ENCODE measurements around the gene LMO7.

Gene LMO7

DNA sequence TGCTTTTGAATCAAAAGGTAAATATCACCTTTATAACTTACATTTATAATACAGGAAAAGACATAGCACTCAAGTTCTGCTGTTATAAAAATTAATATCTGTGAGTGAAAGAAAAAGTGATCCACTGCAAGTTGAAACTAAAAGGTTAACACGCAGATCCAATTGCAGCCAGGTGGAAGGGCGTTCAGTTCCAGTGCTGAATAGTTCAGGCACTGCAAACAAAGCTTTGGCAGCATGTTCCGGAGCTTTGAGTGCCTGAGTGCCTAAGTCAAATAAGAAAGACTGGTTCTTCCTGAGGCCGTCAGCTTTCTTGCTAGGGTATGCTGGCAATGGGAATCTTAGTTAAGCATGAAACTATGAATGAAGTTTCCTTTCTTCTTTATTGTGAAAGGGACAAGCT is 200.3 kb downstream of the LMO7 start:
- DNase-seq (ENCODE audit: low read depth in 1 of 2, low spot score in 1 of 2) = no peak

DNA sequence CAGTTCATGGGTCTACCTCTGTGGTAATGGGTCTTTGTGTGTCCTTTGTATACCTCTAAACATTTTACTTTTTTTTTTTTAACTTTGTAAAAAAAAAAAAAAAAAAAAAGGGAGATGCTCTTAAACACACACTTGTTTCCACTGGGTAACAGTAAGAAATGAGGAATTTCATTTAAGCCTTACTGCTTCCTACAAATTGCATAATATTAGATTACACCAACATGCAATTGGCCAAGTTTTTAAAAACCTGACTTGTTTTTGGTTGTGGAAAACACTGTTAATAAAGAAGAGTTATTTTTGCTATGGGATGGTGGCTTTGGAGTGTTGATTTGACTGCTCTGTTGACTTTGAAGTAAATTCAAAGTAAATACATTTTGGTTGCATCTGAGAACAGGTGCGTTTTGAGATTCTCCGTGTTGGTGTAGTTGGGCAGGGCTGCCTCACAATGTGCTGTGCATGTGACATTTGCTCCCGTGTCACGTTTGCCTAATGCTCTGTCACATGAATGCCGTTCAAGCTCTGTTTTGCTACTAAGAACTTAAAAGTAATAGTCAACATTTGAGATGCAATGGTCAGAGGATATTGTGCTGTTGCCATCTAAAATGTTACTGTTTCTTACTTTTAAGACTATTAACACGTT is 202.4 kb downstream of the LMO7 start:
- no peak for DNase-seq (ENCODE audit: low read depth in 1 of 2, low spot score in 1 of 2)

DNA sequence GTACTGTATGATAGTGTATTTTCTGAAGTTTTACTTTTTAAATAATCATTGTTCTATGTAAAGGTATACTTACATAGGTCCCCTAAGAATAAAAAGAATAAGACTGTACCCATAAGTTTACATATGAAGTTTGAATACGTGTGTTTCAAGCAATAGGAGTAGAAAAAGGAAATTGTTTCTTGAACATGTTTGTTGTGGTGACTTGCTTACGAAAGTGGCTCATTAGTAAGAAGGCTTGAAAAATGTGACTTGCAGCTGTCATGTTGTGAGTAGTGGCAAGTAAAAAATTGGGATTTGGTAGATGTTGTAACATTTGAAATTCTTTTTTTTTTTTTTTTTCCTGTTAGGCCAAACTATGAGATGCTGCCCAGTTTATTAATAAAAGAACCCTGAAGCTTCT is 203.3 kb downstream of the LMO7 start:
- no peak for DNase-seq (ENCODE audit: low read depth in 1 of 2, low spot score in 1 of 2)

DNA sequence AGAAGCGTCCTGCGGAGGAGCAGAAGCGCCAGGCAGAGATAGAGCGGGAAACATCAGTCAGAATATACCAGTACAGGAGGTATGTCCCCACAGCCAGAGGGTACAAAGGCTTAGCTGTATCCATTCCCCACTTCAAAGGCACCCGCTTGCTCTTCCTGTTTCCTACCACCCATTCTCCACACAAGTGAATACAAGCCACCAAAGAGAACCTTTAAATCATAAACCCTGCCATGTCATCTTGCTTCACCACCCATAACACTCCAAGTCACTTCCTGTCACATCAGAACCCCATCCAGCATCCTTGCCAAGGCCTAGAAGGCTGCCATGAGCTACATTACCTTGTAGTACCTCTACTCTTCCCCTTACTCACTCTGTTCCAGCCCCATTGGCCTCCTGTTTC is 205.8 kb downstream of the LMO7 start:
- DNase-seq (ENCODE audit: low read depth in 1 of 2, low spot score in 1 of 2) = no peak

DNA sequence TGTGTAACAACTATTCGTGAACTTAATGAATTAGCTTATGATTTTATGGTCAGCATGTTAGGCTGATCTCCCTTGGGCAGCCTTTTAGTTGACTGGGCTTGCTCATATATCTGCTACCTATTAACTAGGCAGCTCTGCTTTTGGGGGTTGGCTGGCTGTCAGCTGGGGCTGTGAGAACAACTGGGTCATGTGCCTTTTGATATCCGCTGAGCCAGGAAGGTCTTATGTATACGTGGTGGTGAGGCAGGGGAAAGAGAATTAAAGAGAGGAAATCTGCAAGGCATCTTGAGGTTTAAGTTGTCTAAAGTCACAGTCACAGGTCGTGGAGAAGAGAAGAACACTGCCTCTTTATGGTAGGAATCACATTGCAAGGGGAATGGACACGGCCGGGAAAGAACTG is 206.9 kb downstream of the LMO7 start:
- no peak for DNase-seq (ENCODE audit: low read depth in 1 of 2, low spot score in 1 of 2)

DNA sequence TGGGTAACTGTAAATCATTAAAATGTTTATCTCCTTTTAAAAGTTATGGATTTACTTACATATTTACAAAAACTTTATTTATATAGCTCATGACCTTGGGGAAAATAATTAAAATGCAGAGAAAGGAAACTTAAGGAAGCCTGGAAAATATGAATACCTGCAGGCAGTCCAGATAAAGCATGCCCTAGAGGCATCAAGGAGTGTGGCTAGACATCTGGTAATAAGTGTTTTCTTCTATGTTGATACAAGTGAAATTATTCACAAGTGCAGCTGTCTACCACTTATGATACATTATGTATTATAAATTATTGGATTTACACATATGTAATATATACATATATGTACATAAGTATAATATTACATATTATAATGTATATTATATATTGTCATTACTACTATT is 207.9 kb downstream of the LMO7 start:
- DNase-seq (ENCODE audit: low read depth in 1 of 2, low spot score in 1 of 2) = no peak

DNA sequence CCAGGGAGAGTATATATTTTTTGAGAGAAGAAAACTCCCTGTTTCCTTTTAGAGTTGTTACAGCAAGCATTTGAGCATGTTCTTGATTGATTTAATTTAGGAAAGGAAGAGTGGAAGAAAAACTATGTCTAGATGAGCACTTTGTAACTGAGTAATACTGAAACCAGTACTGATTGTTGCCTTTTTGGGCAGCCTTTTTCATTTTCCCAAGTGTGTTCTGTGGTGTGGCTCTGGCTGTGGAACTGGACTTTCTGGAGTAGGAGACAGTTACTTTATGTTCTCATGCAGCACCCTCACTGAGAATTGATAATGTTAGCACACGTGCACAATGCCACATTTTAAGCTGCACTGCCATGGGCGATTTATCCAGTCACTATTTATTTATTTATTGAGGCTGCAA is 211.5 kb downstream of the LMO7 start:
- no peak for DNase-seq (ENCODE audit: low read depth in 1 of 2, low spot score in 1 of 2)

DNA sequence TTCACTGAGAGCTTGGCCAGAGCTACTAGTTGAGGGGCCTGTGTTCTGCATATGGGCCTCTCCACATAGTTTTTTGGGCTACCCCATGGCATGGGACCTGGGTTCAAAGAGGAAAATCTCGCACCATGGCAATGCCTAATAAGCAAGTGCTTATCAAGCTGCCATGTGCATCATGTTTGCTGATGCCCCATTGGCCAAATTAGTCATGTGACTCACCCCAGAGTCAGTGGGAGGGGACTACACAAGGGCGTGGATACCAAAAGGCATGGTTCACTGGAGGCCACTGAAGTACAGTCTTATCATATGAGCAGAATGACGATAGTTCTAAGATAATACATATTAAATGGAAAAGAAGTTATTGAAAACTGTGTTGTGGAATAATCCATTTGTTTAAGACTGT is 214.8 kb downstream of the LMO7 start:
- DNase-seq (ENCODE audit: low read depth in 1 of 2, low spot score in 1 of 2) = no peak

DNA sequence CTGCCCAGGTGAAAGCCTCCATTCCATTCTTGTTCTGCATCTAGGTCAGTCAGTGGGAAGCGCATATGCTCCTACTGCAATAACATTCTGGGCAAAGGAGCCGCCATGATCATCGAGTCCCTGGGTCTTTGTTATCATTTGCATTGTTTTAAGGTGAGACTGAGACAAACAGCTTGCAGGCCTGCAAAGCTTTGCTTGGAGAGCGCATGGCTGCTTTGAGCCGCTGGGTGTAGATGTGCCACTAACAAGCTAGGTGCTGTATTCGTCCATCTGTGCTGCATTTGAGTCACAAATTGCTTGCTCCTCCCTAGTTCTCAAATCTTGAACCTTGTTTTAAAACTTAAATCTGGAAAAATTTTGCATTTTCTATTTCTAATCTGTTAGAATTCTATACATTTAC is 219.1 kb downstream of the LMO7 start:
- no peak for DNase-seq (ENCODE audit: low read depth in 1 of 2, low spot score in 1 of 2)

DNA sequence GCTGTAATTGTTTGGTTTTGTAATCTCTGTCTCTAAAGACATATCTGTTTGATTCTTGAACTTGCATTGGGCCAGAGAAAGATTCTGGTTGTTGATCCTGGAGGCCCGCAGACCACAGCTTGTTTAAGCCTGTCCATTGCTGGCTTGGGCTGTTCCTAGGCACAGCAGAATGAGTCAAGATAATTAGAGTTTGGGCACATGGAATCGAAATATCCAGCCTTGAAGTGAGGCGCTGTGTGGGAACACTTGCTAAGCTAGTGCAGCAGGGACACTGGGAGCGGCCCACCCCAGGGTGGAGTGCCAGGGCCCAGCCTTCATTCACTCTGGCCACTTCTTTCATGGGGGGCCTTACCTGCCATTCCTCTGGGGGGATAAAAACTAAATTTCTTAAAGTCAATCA is 219.7 kb downstream of the LMO7 start:
- no peak for DNase-seq (ENCODE audit: low read depth in 1 of 2, low spot score in 1 of 2)

DNA sequence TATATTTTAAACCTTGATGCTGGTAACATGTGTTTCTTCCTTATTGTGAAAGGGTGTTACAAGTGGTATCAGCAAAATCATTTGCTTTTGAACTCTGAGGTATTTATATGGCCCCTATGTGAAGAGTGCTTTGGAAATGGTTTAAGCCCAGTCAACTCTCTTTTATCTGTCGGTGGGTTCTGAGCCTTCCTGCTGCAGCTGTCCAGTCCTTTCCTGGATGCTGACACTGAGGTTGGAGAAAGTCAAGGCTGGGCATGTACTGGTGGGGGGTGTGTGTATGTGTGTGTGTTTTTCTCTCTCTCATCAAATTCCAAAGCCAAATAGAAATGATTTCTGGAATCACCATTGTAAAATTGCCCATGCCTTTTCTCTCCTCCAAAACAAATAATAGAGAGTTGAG is 221.2 kb downstream of the LMO7 start:
- DNase-seq (ENCODE audit: low read depth in 1 of 2, low spot score in 1 of 2) = no peak

DNA sequence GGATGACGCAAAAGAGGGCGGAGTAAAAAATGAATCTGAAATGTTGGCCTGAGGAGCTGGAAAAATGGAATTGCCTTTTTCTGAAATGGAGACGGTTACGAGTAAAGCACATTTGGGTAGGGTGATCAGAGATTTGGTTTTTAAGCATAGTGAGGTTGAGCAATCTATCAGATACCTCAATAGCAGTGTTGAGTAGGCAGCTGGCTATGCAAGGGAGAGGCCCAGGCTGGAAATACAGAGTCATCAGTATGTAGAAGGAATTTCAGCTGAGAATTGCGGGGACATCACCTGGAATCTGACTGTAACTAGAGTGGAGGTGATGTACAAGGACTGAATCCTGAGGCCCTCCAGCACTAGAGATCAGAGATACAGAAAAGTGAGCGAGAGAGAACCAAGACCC is 224.8 kb downstream of the LMO7 start:
- DNase-seq (ENCODE audit: low read depth in 1 of 2, low spot score in 1 of 2) = no peak

DNA sequence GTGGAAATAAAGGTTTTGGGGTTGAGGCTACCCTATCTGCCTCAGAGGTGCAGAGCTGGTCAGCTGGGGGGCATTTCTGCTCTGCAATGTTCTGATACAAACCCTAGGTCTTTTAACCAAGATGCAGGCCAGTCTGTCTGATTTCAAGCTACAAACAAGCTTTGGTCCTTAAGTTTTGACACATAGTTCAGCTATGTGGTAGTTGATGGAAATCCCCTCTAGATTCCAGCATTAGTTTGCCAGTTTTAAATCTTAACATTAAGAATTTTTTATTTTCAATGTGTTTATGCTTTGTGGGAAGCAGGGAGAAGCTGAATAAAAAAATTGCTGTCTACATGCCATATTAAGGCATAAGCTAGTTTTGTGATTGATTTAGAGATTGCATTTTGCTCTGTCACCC is 225.7 kb downstream of the LMO7 start:
- no peak for DNase-seq (ENCODE audit: low read depth in 1 of 2, low spot score in 1 of 2)

DNA sequence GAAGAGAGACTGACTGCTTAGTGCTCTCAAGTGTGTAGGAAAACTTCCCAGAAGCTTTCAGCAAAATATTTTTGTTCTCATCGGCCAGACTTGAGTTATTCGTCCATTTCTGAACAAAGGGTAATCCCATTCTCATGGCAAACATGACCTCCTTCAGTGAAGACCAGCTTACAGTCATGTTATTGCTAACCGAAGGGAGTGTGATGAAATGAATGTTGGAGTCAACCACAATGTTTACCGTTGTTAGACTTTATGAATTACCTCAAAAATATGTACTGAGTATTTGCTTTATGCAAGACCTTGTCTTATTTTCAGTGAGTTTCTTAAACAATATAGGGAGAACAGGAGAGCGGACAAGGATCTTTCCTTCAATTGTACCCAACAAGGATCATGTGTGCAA is 228.6 kb downstream of the LMO7 start:
- DNase-seq (ENCODE audit: low read depth in 1 of 2, low spot score in 1 of 2) = no peak

DNA sequence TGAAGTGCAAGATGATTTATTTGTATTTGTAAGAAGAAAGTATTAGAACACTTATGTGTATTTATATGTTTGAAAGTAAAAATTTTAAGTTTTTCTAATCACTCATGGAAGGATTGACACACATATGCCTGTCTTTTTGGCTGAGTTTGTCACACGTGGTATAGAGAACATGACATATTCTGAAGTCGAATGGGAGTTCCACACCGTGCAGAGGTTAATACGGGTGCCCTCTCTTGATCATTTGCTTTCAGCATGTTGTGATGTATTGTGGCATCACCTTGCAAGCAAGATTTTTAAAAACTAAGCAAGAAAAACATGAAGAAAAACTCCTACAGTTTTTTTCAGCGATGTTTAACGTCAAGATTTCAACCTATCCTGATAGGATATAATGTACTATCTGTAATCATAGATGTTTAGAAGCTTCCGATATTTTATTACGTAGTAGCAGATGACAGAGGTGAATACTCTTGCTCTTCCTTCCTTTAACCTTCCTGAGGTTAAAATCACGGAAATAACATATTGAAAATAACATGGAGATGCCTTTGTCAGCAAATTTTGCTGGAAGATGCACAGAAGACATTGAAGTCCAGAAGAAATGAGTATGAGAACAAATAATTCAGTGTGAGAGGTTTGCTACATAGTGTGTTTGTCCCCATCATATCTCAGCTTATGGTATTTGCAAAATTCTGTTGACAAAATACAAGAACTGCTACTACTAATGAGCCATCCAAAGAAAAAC is 231.4 kb downstream of the LMO7 start:
- DNase-seq (ENCODE audit: low read depth in 1 of 2, low spot score in 1 of 2) = no peak

DNA sequence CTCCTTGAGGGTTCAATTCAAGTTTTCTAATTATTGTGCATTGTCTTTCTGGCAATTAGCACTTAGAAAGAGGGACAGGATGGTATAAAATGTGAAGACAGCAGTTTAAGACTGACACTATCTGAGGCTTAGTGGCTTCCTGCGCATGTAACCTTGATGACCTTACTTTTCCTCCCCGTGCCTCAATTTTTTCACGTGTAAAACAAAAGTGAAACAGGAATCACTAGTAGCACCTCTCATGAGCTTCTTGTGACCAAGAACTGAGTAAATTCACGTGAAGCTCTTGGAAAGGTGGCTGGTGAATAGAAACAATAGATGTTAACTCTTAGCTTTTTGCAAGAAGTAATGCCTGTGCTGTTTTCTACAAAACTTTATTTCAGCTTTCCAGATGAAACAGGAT is 233.9 kb downstream of the LMO7 start:
- peak in 1 of 2 donors; percentile 11 for DNase-seq (ENCODE audit: low read depth in 1 of 2, low spot score in 1 of 2)

DNA sequence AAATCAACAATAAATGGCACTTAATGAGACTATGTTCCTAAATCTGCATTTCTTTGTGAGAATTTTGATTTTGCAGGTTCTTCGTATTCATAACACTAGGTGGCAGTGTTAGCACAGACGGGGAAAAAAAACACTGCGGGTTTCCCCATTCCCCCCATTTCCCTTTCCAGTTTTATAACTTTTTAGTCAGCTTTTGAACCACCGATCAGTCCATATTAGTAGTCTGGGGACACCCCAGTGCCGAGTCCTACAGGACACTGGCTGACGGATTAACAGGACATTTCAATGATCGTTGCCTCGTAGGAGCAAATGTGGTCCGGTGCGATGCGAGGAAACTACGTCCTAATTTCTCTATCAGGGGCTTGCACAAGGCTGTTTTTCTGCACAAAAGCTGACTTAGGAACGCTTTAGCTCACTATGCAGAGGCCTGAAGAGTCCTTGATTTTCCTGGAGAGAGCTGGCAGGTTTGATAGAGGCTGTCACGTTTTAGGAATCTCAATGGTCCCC is 234.3 kb downstream of the LMO7 start:
- DNase-seq (ENCODE audit: low read depth in 1 of 2, low spot score in 1 of 2) = no peak

DNA sequence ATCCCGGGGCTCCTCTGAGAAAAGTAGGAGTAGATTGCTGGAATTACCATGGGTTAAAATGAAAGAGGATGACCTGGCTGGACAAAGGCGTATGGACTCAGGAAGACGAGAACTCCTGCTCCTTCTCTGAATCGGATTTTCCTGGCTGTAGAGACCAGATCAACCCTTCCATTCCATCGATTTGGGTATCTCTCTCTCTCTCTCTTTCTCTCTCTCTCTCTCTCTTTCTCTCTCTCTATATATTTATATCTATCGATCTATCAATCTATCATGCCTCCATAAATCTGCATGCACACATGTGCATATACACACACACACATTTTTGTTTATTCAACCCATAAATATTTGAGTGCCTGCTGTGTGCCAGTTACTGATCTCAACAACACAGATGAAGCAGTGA is 234.9 kb downstream of the LMO7 start:
- DNase-seq (ENCODE audit: low read depth in 1 of 2, low spot score in 1 of 2) = no peak

DNA sequence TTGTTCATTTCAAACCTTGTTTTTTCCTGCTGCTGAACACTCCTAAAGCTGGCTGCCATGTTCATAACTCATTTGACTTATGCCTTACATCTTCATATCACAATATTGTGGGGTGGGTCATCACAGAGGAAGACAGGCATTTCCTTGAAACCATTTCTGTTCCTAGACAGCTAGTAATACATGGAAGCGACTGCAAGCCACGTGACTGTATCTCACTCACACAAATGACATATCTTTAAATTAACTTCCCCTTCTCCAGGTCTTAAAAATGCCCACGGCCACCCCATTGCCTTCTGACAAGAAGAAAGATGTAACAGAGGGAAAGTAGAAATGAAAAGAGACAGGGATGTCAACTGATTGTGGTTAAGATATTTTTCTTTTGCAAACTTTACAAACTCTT is 236.8 kb downstream of the LMO7 start:
- DNase-seq (ENCODE audit: low read depth in 1 of 2, low spot score in 1 of 2) = no peak

DNA sequence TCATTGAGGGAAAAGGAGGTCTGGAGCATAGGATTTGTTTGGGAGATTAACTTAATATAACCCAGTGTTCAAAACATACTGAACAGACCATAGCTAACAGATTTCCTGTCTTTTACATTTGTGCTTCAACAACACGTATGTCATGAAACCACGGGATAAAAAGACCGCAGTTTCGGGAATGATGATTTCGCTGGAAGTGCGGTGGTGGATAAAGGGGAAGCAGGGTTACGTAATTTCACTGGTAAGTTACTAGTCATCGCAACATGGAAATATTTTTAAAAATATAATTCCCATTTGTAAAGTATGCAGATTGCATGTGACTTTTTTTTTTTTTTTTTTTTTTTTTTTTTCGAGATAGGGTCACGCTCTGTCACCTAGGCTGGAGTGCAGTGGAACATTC is 237.4 kb downstream of the LMO7 start:
- no peak for DNase-seq (ENCODE audit: low read depth in 1 of 2, low spot score in 1 of 2)

DNA sequence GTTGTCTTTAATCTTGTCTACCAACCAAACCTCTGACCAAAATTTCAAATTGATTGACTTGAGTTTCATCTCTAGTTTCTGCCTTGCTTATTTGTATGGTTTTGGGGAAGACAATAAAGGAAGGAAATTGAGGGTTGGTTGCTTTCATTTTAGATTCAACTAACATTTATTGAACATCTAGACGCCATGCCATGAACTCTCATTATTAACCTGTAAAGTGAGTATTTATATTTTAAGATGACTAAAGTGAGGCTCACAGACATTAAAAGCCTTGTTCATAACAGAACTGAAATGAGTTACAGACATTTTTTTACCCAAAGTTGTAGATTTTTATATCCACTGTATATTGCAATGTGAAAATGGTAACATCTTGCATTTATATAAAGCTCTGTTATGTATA is 239.3 kb downstream of the LMO7 start:
- no peak for DNase-seq (ENCODE audit: low read depth in 1 of 2, low spot score in 1 of 2)

DNA sequence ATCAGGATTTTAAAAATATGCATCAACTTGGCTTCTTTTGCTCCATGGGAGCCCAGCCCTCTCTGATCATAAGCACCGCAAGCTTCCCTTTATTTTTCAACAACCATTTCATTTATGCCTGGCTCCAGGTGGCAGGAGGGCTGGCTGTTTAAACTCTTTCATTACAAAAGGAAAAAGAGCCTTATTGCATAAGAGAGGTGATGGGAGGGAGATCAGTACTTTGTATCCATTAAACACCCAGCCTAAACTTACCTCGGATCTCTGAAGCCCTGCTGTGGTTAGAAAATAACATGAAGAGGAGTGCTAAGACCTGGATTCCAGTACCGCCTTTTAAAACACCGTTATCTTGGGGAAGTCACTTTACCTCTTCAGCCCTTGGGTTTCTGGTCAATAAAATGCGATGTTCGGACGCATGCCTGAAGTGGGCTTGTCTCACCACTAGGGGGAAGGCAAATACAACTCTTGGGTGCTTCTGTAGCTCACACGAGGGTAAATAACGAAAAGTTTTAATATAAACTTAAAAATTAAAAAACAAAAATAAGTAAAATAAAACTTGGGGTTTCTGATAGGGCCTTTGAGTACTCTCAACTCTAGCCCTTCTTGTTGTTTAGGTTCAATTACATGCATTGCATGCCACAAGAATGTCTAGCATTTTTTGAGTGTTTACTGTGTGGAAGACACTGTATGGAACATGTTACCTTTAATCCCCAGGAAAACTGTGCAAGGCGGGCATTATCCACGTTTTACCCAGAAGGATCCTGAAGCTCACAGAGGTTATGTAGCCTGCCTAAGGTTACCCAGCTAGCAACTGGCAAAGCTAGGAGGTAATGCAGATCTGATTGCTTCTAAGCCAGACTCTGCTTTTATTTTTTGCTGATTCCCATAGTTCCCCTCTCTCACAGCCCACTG is 240.3 kb downstream of the LMO7 start:
- peak in 1 of 2 donors; percentile 38 for DNase-seq (ENCODE audit: low read depth in 1 of 2, low spot score in 1 of 2)

Measured in activated CD4-positive, alpha-beta T cell treated with anti-CD3 and anti-CD28 coated beads, Interleukin-2, amount 50 U/mL, for 24 hours (primary cell).